ENCODE results near the gene LRRC25.

DNA sequence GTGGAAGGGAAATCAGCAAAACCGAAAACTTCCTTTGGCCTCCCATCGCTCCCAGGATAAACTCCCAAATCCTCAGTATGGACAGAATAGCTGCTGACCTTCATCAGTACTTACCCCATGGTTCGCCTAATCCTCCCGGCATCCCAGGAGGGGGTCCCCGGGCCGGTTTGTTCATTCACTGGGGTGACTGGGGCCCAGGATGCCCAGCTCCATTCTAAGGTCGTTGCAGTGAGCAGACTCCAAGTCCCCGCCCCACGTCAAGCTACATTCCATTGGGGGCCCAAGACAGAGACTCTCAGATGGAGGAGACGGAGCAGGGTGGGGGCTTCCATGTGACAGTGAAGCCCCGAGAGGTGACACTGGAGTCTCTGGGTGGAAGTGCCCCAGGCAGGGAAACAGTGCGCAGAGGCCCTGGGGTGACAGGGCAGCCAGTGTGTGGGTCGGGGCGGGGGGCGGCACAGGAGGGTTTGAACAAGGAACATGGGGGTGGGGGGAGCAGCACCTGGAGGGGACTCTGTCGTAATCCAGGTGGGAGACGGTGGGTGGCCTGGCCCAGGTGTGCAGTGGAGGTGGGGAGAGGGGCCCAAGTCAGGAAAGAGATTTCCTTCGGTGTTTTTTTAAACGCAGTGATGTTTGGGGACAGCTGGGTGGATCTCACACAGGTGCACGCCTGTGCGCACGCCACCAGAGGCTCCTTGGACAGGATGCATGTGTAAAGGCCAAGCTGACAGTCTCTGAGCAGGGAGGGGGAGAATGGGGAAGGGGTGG, 26.9 kb upstream of the LRRC25 start:
- TF ChIP-seq, protein P1, sequence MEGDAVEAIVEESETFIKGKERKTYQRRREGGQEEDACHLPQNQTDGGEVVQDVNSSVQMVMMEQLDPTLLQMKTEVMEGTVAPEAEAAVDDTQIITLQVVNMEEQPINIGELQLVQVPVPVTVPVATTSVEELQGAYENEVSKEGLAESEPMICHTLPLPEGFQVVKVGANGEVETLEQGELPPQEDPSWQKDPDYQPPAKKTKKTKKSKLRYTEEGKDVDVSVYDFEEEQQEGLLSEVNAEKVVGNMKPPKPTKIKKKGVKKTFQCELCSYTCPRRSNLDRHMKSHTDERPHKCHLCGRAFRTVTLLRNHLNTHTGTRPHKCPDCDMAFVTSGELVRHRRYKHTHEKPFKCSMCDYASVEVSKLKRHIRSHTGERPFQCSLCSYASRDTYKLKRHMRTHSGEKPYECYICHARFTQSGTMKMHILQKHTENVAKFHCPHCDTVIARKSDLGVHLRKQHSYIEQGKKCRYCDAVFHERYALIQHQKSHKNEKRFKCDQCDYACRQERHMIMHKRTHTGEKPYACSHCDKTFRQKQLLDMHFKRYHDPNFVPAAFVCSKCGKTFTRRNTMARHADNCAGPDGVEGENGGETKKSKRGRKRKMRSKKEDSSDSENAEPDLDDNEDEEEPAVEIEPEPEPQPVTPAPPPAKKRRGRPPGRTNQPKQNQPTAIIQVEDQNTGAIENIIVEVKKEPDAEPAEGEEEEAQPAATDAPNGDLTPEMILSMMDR (IDR thresholded peaks at IDR 0.05 in 4 of 5, conservative IDR thresholded peaks at IDR 0.05 in 1 of 5) = no peak
- no peak for TF ChIP-seq POLR2A (IDR thresholded peaks at IDR 0.05)
